HG03095 (cell line): Measurements from ENCODE around the gene HTT-AS.
A peak's percentile ranks its signal among the peaks of the same experiment; 100 is the strongest.

Source experiments
- ATAC-seq: cut with Tn5 transposase; IDR thresholded peaks from one replicate; pipeline ENCODE4 v1.9.1; 2021; ENCODE audit warnings: moderate library complexity; ENCODE audit not compliant: unreplicated experiment

Gene HTT-AS

DNA sequence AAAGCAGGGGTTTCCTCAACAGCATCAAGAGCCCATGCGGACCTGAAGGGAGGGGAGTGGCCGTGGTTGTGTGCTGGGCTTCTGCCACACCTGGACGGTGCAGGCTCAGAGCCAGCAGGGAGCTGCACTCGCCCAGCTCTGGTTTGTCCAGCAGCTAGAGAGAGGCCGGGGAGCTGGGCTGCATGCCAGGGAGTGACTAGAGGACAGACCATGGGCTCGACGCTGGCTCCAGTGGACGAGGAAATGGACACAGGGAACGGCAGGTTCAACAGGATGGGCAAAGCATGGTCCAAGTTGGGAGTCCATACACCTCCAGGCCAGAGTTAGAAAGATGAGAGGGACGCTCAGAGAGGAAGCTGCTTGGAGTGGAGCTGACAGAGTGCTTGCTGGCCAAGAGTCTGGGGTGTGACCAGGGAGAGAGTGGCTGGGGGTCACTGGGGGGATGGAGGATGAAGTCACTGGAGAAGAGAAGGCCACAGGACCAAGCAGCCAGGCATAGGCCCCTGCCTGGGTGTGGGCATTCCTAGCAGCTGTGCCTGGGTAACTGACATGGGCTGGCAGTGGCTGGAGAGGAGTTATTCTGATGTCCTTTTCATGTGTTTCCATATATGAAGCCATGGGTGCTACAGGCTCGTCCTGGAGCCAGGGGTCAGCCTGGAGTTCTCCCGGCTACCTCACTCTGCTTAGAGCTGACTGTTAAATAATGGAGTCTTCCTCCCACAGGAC lies 42.8 kb downstream of the HTT-AS start:
- ATAC-seq: no peak

DNA sequence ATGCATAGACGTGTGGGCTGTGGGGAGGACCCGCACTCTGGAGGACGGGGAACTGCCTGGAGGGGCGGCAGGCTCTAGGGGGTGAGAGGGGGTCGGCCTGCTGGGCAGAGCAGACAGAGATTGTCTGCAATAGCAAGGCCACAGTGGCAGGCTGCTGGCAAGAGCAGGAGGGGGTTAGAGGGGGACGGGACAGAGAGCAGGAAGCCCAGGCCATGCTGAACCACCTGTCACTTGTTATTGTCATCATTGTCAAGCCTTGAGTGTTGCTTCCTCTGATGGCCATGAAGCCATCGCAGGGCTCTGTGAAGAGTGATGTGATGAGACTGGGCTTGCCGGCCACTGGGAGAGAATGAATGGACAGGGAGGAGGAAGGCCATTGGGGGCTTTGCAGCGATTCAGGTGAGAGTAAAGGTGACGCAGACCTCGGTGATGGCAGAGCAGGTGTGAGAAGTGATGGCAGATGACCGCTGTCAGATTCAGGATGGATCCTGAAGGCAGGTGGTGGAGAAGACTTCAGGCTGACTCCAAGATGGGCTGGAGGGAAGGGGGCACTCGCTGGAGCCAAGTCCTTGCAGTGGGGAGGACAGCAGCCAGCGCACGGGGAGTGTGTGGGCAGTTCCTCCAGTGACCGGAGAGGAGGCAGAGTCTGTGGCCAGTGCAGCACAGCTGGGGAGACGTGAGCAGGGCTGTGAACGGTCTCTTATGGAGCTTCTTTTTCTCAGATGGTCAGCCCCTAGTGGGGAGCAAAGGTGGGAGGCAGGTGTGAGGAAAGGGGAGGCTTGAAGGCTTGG lies 43.6 kb downstream of the HTT-AS start:
- ATAC-seq: no peak

DNA sequence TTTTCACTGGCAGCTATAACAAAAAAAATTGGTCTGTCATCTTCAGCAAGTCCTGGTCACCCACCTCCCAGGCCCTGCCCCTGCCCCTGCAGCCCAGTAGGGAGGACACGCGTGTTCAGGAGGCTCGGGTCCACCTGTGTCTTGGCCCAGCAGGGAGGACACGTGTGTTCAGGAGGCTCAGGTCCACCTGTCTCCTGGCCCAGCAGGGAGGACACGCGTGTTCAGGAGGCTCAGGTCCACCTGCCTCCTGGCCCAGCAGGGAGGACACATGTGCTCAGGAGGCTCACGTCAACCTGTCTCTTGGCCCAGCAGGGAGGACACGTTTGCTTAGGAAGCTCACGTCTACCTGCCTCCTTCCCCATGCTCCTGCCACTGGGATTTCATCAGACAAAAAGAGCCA lies 44.9 kb downstream of the HTT-AS start:
- ATAC-seq: no peak

DNA sequence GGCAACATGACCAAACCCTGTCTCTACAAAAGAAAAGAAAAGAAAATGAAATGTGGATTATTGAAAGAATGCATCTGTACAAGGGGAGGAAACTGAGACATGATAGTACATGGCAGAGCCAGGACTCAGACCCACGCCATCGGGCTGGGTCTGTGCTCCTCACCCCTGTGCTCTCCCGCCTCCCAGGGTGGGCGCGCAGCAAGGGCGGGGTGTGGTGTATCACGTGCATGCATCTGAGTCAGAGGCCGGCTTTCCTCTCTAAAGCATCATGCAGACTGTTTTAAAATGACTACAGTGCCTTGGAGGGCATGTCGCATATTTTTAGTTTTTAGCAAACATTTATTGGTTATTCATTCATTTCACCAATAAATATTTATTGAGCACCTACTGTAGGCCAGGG lies 47.8 kb downstream of the HTT-AS start:
- no peak for ATAC-seq

DNA sequence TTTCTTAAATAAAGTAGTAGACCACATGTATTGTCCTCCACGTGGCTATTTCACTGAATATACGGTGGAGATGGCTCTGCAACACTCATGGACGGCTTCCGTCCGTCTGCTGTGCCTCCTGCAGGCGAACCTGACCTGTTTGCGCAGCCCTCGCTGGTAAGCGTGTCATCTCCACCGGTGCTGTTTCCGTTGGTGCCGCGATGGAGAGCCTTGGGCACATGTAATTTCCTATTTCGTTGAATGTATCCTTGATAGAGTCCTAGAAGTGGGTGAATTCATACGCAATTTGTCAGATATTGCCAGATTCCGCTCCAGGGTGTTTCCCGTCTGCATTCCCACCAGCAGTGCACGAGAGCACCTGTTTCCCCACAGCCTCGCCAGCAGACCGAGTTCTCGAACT lies 48.5 kb downstream of the HTT-AS start:
- no peak for ATAC-seq

DNA sequence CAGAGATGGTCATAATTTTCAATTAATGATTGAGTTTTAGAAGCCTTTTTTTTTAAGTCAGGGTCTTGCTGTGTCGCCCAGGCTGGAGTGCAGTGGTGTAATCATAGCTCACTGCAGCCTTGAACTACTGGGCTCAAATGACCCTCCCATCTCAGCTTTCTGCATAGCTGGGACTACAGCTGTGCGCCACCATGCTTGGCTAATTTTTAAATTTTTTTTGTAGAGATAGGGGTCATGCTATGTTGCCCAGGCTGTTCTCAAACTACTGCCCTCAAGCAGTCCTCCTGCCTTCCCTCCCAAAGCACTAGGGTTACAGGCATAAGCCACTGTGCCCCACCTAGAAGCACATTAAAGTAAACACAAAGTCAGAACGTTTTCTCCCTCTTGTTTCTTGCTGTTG lies 51.7 kb downstream of the HTT-AS start:
- no peak for ATAC-seq

DNA sequence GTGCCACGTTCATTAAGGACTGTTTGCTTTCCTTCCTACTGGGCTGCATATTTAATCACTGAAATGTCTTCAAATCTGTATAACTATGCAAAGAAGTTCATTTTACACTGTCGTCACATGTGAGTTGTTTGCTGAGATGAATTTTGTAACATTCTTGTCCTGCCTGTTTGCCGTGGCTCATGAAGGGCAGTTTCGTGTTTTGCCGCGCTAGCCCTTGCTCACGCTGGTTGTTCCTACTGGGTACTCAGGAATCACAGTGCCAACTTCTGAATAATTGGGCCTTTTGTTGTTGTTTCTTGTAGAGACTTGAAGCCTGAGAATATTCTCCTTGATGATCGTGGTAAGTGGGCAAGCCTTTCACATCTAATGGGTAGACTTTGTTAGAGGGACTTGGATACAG lies 52.2 kb downstream of the HTT-AS start:
- no peak for ATAC-seq

DNA sequence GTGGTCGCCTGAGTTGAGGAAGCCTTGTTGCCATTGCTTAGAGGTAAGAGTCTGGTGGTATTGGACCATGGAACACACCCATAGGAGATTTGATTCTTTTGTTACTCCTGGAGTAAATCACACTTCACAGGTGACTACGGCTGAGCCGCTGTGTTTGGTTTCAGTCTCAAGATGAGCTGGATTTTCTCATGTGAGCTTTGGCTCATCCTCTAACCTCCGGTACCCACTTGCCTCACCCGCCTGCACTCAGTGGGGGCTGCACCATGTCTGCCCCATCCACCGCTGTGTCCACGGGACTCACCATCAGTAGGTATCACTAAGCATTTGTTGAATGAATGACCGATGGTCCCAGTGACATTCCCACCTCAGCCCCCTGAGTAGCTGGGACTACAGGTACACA lies 52.7 kb downstream of the HTT-AS start:
- ATAC-seq: peak; percentile 61

DNA sequence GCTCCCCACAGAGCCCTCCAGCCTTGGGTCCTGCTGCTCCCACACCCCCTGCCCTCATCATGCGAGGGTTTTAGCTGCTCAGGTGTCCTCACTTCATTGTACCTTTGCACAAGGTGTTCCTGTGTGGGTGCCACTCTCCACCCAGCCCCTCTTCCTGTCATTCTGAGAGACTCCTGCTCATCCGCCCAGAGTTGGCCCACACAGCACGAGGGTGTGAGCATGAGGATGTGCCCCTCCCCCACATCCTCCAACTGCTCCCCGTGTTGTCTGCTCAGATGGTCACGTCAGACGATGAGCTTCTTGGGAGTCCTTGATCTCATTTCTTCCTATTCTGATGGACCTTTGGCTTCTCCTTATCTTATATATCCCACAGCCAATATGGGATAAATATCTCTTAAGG lies 53.2 kb downstream of the HTT-AS start:
- ATAC-seq: no peak

DNA sequence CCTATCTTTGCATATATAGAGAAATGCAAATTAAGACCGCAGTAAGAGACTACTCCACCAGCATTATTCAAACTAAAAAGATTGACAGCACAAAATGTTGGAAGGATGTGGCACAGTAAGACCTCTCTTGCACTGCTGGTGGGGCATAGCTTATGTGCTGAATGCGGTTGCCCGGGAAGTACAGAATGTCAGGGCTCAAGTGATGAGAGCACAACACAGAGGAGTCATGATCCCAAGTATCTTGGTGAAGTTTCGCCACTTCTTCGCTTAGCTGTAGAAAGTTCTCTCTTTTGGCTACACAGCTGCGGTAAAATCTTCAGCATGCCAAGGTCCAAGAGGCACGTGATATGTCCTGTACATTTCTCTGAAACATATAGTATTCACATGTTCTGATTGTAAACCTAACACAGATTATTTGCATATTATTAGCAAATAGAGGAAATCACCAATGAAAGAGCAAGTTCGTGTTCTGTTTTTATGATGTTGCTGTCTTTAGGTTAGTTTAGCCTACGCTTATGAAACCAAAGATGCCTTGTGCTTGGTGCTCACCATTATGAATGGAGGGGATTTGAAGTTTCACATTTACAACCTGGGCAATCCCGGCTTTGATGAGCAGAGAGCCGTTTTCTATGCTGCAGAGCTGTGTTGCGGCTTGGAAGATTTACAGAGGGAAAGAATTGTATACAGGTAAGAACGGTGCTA lies 55.0 kb downstream of the HTT-AS start:
- ATAC-seq: no peak

DNA sequence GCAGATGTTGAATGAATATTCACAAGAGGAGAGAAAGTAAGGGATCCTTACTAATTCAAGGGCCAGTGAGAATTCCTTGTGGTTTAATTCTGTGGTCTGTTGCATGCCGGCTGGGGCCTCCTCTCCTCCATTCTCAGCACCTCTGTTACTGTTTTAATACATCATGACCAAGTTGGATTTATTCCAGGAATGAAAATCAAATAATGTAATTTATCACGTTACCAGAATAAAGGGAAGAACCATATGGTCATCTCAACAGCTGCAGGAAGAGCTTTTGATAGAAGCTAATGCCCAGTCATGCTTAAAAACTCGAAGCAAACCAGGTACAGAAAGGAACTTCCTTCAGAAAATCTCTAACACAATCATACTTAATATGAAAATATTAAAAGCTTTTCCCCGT lies 56.8 kb downstream of the HTT-AS start:
- no peak for ATAC-seq

DNA sequence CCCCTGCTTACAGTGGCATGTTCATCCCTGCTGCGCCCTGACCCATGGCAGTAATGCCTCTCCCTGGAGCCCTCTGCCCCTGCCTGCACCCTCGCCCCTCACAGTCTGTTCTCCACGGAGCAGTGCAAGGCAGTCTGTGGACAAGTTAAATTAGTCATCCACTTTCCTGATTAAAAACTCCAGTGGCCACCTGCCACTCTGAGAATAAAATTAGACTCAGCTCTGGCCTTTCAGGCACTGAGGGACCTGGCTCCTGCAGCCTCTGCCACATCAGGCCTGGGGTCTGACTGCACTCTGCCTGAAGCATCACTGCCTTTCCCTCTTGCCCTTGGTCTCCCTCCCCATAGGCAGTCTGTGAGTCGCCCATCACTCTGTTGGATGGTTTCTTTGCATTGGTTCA lies 57.4 kb downstream of the HTT-AS start:
- no peak for ATAC-seq

DNA sequence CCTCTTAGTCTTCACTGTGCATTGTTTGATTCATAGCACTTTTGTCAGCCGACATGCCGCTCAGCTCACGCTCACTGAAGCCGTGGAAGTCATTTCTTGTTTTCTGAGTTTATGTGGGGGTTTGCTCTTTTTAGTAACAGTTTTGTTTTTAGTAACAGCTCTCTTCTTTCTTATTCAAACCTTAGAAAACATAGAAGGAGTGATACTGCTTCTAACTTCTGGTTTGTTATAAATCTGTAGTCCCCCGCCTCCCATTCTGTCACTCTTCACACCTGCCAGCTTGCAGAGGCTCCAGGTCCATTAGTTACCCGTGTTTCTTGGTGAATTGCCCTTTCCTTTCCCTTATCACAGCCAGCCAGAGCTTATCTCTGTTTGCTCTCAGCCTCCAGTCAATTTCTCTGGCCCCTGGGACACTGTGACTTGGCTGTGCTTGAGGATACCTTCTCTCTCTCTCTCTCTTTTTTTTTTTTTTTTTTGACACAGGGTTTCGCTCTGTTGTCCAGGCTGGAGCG lies 60.4 kb downstream of the HTT-AS start:
- peak; percentile 81 for ATAC-seq
